ENCODE results near the gene RAPGEF4.

- TF ChIP-seq, protein P1, sequence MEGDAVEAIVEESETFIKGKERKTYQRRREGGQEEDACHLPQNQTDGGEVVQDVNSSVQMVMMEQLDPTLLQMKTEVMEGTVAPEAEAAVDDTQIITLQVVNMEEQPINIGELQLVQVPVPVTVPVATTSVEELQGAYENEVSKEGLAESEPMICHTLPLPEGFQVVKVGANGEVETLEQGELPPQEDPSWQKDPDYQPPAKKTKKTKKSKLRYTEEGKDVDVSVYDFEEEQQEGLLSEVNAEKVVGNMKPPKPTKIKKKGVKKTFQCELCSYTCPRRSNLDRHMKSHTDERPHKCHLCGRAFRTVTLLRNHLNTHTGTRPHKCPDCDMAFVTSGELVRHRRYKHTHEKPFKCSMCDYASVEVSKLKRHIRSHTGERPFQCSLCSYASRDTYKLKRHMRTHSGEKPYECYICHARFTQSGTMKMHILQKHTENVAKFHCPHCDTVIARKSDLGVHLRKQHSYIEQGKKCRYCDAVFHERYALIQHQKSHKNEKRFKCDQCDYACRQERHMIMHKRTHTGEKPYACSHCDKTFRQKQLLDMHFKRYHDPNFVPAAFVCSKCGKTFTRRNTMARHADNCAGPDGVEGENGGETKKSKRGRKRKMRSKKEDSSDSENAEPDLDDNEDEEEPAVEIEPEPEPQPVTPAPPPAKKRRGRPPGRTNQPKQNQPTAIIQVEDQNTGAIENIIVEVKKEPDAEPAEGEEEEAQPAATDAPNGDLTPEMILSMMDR (IDR thresholded peaks at IDR 0.05), result no peak
- TF ChIP-seq POLR2A (IDR thresholded peaks at IDR 0.05) (no peak), EP300 (IDR thresholded peaks at IDR 0.05) (no peak)
These were observed 317.5 kb downstream of the RAPGEF4 start for GRCh38 chr2:173053043-173053699.

All from tibial nerve (tissue), 4 donors.